GM23338 (cell line): Measurements from ENCODE around the gene RAP1GDS1. TPM values are rescaled to one million over a fixed set of nuclear protein-coding genes. Genes with fewer than 3 reads are reported as not detected.

Experiments used
- ATAC-seq: fragments of 200-7000 bp; cut with Tn5 transposase; 3 replicates; pipeline ENCODE4 v1.9.1; 2020
- DNase-seq: peaks from one replicate; pipeline ENCODE4 v3.0.0-alpha.2; 2015; ENCODE audit warnings: low spot score
- H2AFZ ChIP-seq: fragments of 200-600 bp; sonication (generic); 2 replicates; pipeline ENCODE4 v1.8.0; 2016; ENCODE audit warnings: antibody characterized with exemption, mild to moderate bottlenecking, moderate library complexity
- H3F3A ChIP-seq: fragments of 200-600 bp; sonication (generic); replicated peaks from 2 replicates; pipeline ENCODE4 v1.8.0; 2017; ENCODE audit warnings: antibody characterized with exemption, mixed run types, low read depth
- H3K27ac ChIP-seq: fragments of 200-600 bp; sonication (generic); 2 replicates; pipeline ENCODE4 v1.6.1; 2016; ENCODE audit warnings: low read depth
- H3K27me3 ChIP-seq: fragments of 200-600 bp; sonication (generic); 2 replicates; pipeline ENCODE4 v1.8.0; 2016; ENCODE audit warnings: mild to moderate bottlenecking, mixed run types, moderate library complexity; ENCODE audit not compliant: insufficient read depth
- H3K36me3 ChIP-seq: fragments of 200-600 bp; sonication (generic); 2 replicates; pipeline ENCODE4 v1.8.0; 2016; ENCODE audit warnings: mild to moderate bottlenecking; ENCODE audit not compliant: insufficient read depth
- H3K4me1 ChIP-seq: fragments of 200-600 bp; sonication (generic); 2 replicates; pipeline ENCODE4 v1.8.0; 2016; ENCODE audit warnings: mild to moderate bottlenecking, moderate library complexity; ENCODE audit not compliant: insufficient read depth
- H3K4me2 ChIP-seq: fragments of 200-600 bp; sonication (generic); 2 replicates; pipeline ENCODE4 v1.7.1; 2017; ENCODE audit warnings: mixed run types
- H3K4me3 ChIP-seq: fragments of 200-600 bp; sonication (generic); 2 replicates; pipeline ENCODE4 v1.6.1; 2016; ENCODE audit warnings: mixed run types
- H3K79me2 ChIP-seq: fragments of 200-600 bp; sonication (generic); replicated peaks from 2 replicates; pipeline ENCODE4 v1.8.0; 2017; ENCODE audit warnings: mild to moderate bottlenecking; ENCODE audit not compliant: insufficient read depth
- H3K9me2 ChIP-seq: fragments of 200-600 bp; sonication (generic); 2 replicates; pipeline ENCODE4 v1.8.0; 2017; ENCODE audit not compliant: insufficient read depth
- H4K20me1 ChIP-seq: fragments of 200-600 bp; sonication (generic); replicated peaks from 2 replicates; pipeline ENCODE4 v1.8.0; 2017; ENCODE audit warnings: mild to moderate bottlenecking; ENCODE audit not compliant: insufficient read depth
- H3K27ac Mint-ChIP-seq: 2 replicates; pipeline ENCODE4 v1.8.0; 2020; ENCODE audit warnings: inconsistent platforms, mild to moderate bottlenecking, moderate library complexity, mixed read lengths
- H3K27me3 Mint-ChIP-seq: 3 replicates; pipeline ENCODE4 v1.8.0; 2022; ENCODE audit warnings: low read depth, mild to moderate bottlenecking, moderate library complexity, mixed read lengths, inconsistent platforms; ENCODE audit not compliant: insufficient read depth, poor library complexity
- H3K36me3 Mint-ChIP-seq: 3 replicates; pipeline ENCODE4 v1.8.0; 2021; ENCODE audit warnings: low read depth, mild to moderate bottlenecking, inconsistent platforms, moderate library complexity, mixed read lengths
- H3K4me1 Mint-ChIP-seq: 3 replicates; pipeline ENCODE4 v1.8.0; 2020; ENCODE audit warnings: mild to moderate bottlenecking, inconsistent platforms, mixed read lengths
- H3K4me3 Mint-ChIP-seq: 3 replicates; pipeline ENCODE4 v1.8.0; 2021; ENCODE audit warnings: moderate library complexity, mild to moderate bottlenecking, inconsistent platforms, mixed read lengths
- H3K9me3 Mint-ChIP-seq: 3 replicates; pipeline ENCODE4 v1.8.0; 2020; ENCODE audit warnings: moderate library complexity, mild to moderate bottlenecking, inconsistent platforms, mixed read lengths
- polyA plus RNA-seq: library from polyadenylated mRNA; unstranded; fragments of >200 nt; fragmentation: Nextera tagmentation; extraction: Ambion mirVana; gene quantifications from 2 replicates; pipeline ENCODE4 v1.2.1, GENCODE V29; 2016
- total RNA-seq: library from RNA; depleted of rRNA; stranded (reverse); fragments of >200 nt; shearing (Covaris generic); gene quantifications from 2 replicates; pipeline ENCODE4 v1.2.3, GENCODE V29; 2014
- TF ChIP-seq, protein P1 (sequence below), 2 experiments: fragments of 200-600 bp in 1 of 2; sonication (generic) in 1 of 2; conservative IDR thresholded peaks; 2 replicates each; pipeline versions ENCODE4 v1.5.1 to v1.6.1; 2016 to 2017; ENCODE audit warnings: antibody characterized with exemption in 2 of 2, low read depth in 2 of 2, mild to moderate bottlenecking in 2 of 2, moderate library complexity in 1 of 2
- TF ChIP-seq, protein P2 (sequence below): IDR thresholded peaks from 2 replicates; pipeline ENCODE4 v1.6.1; 2016; ENCODE audit warnings: antibody characterized with exemption
- TF ChIP-seq, protein P3 (sequence below): fragments of 250-450 bp; sonication (Bioruptor Pico); IDR thresholded peaks from 2 replicates; pipeline ENCODE4 v1.5.0; 2020; ENCODE audit warnings: mild to moderate bottlenecking, moderate library complexity

RAP1GDS1 gene
- total and polyA plus RNA-seq, 2 experiments from 2014 or later = 23.7 to 32.4 TPM

DNA sequence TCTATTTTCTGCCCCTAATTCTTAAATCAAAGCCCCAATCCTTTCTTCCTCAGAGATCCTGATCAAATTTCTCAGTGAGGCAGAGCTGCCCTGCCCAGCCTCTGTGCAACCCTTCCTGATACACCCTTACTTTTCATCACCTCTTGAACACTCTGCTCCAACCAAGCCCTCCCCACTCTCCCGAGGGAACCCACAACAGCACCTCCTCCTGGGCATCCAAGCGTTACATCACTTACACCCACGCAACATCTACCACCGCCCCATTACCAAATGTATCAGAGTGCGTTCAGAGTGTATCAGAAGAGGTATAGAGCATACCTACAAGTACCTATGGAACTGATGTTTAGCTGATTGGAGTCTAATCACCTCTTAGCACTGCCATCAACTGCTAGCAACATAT, 186.5 kb downstream of the RAP1GDS1 start:
- no peaks in the 10 kb centered on the region for H3K9me2 ChIP-seq
- H3K27me3 ChIP-seq = no peaks in the 10 kb centered on the region
- no peak overlapping the region for H3K4me2 ChIP-seq
- no peak overlapping the region for H3K27ac ChIP-seq
- no peak overlapping the region for H3K4me3 ChIP-seq
- peak; percentile 56 for DNase-seq
- Mint-ChIP-seq H3K36me3 (no peaks in the 10 kb centered on the region; the same call in 2 of the 3 replicates), H3K4me3 (no peak overlapping the region), H3K27me3 (no peaks in the 10 kb centered on the region), H3K9me3 (no peaks in the 10 kb centered on the region), H3K4me1 (no peaks in the 10 kb centered on the region), H3K27ac (no peak overlapping the region)
- peak; percentile 89 for ATAC-seq
- H4K20me1 ChIP-seq = no peaks in the 10 kb centered on the region; the same call in 1 of the 2 replicates
- no peaks in the 10 kb centered on the region for H3K79me2 ChIP-seq
- no peaks in the 10 kb centered on the region for H3K4me1 ChIP-seq
- no peaks in the 10 kb centered on the region for H3K36me3 ChIP-seq
- H3F3A ChIP-seq = no peaks in the 10 kb centered on the region
- H2AFZ ChIP-seq = no peak overlapping the region
- TF ChIP-seq, protein P1, sequence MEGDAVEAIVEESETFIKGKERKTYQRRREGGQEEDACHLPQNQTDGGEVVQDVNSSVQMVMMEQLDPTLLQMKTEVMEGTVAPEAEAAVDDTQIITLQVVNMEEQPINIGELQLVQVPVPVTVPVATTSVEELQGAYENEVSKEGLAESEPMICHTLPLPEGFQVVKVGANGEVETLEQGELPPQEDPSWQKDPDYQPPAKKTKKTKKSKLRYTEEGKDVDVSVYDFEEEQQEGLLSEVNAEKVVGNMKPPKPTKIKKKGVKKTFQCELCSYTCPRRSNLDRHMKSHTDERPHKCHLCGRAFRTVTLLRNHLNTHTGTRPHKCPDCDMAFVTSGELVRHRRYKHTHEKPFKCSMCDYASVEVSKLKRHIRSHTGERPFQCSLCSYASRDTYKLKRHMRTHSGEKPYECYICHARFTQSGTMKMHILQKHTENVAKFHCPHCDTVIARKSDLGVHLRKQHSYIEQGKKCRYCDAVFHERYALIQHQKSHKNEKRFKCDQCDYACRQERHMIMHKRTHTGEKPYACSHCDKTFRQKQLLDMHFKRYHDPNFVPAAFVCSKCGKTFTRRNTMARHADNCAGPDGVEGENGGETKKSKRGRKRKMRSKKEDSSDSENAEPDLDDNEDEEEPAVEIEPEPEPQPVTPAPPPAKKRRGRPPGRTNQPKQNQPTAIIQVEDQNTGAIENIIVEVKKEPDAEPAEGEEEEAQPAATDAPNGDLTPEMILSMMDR (conservative IDR thresholded peaks at IDR 0.05; ENCODE audit: low read depth in 2 of 2) = peak; percentile 53 to 71
- TF ChIP-seq, protein P2, sequence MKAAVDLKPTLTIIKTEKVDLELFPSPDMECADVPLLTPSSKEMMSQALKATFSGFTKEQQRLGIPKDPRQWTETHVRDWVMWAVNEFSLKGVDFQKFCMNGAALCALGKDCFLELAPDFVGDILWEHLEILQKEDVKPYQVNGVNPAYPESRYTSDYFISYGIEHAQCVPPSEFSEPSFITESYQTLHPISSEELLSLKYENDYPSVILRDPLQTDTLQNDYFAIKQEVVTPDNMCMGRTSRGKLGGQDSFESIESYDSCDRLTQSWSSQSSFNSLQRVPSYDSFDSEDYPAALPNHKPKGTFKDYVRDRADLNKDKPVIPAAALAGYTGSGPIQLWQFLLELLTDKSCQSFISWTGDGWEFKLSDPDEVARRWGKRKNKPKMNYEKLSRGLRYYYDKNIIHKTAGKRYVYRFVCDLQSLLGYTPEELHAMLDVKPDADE = no peak
- TF ChIP-seq, protein P3, sequence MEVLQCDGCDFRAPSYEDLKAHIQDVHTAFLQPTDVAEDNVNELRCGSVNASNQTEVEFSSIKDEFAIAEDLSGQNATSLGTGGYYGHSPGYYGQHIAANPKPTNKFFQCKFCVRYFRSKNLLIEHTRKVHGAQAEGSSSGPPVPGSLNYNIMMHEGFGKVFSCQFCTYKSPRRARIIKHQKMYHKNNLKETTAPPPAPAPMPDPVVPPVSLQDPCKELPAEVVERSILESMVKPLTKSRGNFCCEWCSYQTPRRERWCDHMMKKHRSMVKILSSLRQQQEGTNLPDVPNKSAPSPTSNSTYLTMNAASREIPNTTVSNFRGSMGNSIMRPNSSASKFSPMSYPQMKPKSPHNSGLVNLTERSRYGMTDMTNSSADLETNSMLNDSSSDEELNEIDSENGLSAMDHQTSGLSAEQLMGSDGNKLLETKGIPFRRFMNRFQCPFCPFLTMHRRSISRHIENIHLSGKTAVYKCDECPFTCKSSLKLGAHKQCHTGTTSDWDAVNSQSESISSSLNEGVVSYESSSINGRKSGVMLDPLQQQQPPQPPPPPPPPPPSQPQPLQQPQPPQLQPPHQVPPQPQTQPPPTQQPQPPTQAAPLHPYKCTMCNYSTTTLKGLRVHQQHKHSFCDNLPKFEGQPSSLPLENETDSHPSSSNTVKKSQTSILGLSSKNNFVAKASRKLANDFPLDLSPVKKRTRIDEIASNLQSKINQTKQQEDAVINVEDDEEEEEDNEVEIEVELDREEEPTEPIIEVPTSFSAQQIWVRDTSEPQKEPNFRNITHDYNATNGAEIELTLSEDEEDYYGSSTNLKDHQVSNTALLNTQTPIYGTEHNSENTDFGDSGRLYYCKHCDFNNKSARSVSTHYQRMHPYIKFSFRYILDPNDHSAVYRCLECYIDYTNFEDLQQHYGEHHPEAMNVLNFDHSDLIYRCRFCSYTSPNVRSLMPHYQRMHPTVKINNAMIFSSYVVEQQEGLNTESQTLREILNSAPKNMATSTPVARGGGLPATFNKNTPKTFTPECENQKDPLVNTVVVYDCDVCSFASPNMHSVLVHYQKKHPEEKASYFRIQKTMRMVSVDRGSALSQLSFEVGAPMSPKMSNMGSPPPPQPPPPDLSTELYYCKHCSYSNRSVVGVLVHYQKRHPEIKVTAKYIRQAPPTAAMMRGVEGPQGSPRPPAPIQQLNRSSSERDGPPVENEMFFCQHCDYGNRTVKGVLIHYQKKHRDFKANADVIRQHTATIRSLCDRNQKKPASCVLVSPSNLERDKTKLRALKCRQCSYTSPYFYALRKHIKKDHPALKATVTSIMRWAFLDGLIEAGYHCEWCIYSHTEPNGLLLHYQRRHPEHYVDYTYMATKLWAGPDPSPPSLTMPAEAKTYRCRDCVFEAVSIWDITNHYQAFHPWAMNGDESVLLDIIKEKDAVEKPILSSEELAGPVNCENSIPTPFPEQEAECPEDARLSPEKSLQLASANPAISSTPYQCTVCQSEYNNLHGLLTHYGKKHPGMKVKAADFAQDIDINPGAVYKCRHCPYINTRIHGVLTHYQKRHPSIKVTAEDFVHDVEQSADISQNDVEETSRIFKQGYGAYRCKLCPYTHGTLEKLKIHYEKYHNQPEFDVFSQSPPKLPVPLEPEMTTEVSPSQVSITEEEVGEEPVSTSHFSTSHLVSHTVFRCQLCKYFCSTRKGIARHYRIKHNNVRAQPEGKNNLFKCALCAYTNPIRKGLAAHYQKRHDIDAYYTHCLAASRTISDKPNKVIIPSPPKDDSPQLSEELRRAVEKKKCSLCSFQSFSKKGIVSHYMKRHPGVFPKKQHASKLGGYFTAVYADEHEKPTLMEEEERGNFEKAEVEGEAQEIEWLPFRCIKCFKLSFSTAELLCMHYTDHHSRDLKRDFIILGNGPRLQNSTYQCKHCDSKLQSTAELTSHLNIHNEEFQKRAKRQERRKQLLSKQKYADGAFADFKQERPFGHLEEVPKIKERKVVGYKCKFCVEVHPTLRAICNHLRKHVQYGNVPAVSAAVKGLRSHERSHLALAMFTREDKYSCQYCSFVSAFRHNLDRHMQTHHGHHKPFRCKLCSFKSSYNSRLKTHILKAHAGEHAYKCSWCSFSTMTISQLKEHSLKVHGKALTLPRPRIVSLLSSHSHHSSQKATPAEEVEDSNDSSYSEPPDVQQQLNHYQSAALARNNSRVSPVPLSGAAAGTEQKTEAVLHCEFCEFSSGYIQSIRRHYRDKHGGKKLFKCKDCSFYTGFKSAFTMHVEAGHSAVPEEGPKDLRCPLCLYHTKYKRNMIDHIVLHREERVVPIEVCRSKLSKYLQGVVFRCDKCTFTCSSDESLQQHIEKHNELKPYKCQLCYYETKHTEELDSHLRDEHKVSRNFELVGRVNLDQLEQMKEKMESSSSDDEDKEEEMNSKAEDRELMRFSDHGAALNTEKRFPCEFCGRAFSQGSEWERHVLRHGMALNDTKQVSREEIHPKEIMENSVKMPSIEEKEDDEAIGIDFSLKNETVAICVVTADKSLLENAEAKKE (CRISPR knock-in tag) = no peak
